ENCODE data around the gene CSF1R. TPM values are rescaled to one million over a fixed set of nuclear protein-coding genes. Genes with fewer than 3 reads are reported as not detected.

The CSF1R gene
- total RNA-seq, result 1 to 10 TPM; 3.4 to 3.6 TPM

DNA sequence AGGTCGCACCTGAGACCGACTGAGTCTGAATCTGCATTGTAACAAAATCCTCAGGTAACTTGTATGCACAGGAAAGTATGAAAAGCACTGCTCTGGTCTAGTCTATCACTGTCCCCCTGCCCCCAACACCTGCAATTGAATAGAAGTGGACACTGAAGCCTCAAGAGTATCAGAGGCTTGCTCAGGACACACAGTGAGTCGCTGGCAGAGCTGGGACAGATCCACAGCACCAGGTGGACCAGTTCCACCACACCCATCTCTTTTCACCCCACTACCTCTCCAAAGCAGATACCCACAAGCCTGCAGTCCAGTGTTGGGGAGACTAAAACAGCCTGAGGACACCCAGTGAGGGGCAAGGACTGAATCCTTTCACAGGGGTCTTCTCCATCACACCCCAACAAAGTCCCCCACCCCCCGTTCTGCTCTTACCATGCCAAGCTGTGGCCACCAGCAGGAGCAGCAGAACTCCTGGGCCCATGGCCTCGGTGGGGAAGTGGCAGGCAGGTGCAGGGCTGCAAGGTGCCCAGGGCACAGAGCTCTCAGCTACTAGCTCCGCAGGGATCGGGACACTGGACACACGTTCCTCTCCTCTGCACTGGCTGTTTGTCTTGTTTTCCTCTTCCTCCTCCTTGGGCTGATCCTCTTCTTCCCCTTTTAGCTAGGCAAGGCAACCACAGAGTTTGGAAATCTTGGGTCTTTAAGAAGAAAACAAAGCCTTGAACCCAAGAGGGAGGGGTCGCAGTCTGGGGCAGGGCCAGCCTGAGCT is at the start of gene CSF1R:
TSS of gene CSF1R (minus strand) at position 605 of the 766 bp plus-strand sequence. CDS start at position 478, 127 bp downstream.
- no peak within 1 kb of the TSS for H3K27ac Mint-ChIP-seq
- DNase-seq (no peak), ATAC-seq (ENCODE audit: low read depth) (no peak)
- H3K4me1 Mint-ChIP-seq, result peaks cover 10% of the 10 kb centered on the region
- H3K9me3 Mint-ChIP-seq, result no peaks in the 10 kb centered on the region
- H3K27me3 Mint-ChIP-seq, result peaks cover 55% of the 10 kb centered on the region
- POLR2A ChIA-PET, result no interaction called here
- H3K4me3 Mint-ChIP-seq, result no peak within 1 kb of the TSS
- H3K36me3 Mint-ChIP-seq, result no peaks in the 10 kb centered on the region

DNA sequence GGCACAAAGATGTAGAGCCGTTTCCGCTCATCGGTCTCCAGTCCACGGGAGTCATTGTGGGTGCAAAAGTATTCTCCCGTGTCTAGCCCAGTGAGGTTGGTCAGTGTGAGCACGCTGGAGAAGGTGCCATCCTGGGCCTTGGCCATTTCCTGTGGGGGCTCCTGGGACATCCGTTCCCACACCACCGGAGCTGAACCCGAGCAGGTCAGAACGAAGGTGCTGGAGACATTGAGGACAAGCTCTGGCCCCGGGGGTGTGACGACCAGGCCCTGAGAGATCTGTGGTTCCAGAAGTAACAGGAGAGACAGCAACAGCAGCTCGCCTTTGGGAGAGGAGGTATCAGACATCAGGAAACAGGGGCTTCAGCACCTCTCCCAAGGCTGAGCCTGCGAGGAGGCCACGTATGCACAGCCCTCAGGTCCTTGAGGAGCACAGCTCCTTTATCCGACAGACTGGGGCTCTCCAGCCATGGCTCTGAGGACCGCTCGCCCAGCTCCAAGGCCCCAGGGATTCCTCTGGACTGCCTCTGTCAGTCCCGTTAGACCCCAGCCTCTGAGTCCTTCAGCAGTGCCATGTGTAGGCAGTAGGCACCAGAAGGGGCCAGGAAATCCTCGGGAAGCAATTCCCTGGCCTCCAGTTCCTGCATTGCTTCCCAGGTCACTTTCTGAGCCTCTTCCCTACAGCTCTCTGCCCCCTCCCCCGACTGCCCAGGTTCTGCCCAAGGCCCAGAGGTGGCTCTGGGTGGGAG is 49.4 kb upstream of the CSF1R start:
- Mint-ChIP-seq H3K4me3 (no peak overlapping the region), H3K36me3 (peaks cover 14% of the 10 kb centered on the region), H3K27ac (no peak overlapping the region), H3K9me3 (no peaks in the 10 kb centered on the region), H3K27me3 (no peaks in the 10 kb centered on the region), H3K4me1 (peaks cover 7% of the 10 kb centered on the region)
- POLR2A ChIA-PET, result interaction anchor here (1.3 to 1.4 kb wide), 2 partner anchors 11 to 20 kb away, joined by 3 to 5 read pairs; partner anchors contain the start of gene PDGFRB
- no peak for ATAC-seq (ENCODE audit: low read depth)
- no peak for DNase-seq

DNA sequence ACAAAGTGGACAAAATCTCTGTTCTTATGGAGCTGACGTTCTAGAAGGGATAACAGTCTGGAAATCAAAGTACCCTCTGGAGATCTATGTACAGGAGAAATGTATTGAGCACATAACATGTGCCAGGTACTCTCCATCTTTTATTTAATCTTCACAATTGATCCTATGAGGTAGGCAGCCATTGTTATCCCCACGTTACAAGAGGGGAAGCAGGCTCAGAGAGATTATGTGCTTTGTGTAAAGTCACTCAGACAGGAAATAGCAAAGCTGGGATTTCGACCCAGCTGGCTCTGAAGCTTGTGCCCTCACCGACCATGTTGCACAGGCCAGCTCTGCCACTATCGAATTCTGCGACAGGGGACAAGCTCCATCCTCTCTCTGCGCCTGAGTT is 47.8 kb upstream of the CSF1R start:
- ATAC-seq (ENCODE audit: low read depth) (no peak), DNase-seq (no peak)
- no peaks in the 10 kb centered on the region for H3K27me3 Mint-ChIP-seq
- H3K36me3 Mint-ChIP-seq, result peaks cover 17% of the 10 kb centered on the region
- no peak overlapping the region for H3K4me3 Mint-ChIP-seq
- H3K27ac Mint-ChIP-seq, result no peak overlapping the region
- H3K9me3 Mint-ChIP-seq, result no peaks in the 10 kb centered on the region
- POLR2A ChIA-PET, result interaction anchor here (1.4 kb wide), 1 partner anchor 13 kb away, joined by 3 read pairs; no protein-coding TSS in a partner anchor
- H3K4me1 Mint-ChIP-seq, result peaks cover 11% of the 10 kb centered on the region

DNA sequence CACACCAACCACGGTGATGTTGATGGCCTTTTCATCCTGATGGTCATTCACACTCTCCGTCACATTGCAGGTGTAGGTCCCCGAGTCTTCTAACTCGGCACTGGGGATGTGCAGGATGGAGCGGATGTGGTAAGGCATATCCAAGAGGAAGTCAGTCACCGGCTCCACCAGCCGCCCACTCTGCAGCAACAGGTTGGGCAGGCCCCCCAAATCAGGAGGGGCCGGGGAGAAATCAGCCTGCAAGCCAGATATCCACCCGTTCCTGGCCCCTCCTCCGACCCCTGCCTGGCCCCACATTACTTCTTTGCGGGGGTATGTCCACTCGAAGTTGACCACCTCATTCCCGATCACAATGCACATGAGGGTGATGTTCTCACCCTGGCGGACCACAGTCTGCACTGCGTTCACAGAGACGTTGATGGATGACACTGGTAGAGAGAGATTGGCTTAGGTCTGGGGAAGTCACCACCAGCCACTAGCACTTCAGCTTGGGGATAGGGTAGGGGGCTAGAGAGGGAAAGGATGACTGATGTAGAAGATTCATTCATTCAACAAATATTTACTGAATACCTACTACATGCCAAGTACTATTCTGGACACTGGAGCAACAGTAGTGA is 47.3 kb upstream of the CSF1R start:
- Mint-ChIP-seq H3K4me3 (no peak overlapping the region), H3K9me3 (no peaks in the 10 kb centered on the region), H3K36me3 (peaks cover 18% of the 10 kb centered on the region), H3K27ac (no peak overlapping the region), H3K4me1 (peaks cover 11% of the 10 kb centered on the region), H3K27me3 (no peaks in the 10 kb centered on the region)
- DNase-seq (no peak), ATAC-seq (ENCODE audit: low read depth) (no peak)
- POLR2A ChIA-PET, result no interaction called here

DNA sequence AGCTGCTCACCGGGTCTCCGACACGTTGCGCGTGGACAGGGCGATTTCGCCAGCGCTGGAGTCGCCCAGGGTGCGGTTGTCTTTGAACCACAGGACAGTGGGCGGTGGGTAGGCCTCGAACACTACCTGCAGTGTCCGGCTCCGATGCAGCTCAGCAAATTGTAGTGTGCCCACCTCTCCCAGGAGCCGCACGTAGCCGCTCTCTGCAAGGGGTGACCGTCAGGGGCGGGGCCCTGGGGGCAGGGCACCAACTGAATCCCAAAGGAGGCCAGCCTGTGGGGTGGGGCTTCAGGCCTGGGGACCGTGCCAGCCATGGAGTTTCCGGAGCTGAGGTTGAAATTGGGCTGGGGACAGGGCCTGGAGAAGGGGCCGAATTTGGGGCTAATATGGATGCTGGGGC is 46.4 kb upstream of the CSF1R start:
- Mint-ChIP-seq H3K27ac (no peak overlapping the region), H3K27me3 (no peaks in the 10 kb centered on the region), H3K9me3 (no peaks in the 10 kb centered on the region), H3K4me3 (no peak overlapping the region), H3K4me1 (peaks cover 16% of the 10 kb centered on the region), H3K36me3 (peaks cover 23% of the 10 kb centered on the region)
- POLR2A ChIA-PET, result no interaction called here
- no peak for ATAC-seq (ENCODE audit: low read depth)
- no peak for DNase-seq

DNA sequence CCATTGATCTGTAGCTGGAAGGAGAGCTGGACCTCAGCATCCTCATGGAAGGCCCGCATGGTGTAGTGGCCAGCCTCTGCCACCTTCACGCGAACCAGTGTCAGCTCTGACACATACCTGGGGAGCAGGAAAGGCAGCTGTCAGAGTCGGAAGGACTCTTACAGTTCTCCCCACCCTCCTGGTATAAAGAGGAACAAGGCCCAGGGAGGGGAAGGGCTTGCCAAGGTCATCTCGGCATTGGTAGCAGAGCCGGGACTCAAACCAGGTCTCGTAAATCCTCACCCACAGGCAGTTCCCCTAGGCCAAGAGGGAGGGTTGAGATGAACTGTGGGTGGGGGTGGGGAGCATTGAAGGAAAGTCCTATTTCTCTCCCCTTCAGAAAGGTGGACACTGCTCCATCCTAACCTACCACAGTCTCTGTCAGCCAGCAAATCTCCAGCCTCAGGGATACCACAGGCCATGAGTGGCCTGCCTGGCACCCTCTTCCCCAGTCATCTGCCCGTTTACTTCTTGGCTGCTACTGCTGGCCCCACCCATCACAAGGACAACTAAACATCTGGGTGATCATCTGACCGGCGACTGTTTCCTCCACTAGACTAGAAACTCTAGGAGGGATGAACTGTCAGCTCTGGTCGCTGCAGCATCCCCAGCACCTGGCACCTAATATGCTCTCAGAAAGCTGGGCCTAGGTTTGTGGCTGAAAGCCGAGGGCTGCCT is 45.8 kb upstream of the CSF1R start:
- ATAC-seq (ENCODE audit: low read depth) (no peak), DNase-seq (no peak)
- POLR2A ChIA-PET, result no interaction called here
- Mint-ChIP-seq H3K4me1 (peaks cover 16% of the 10 kb centered on the region), H3K27ac (no peak overlapping the region), H3K36me3 (peaks cover 24% of the 10 kb centered on the region), H3K4me3 (no peak overlapping the region), H3K27me3 (no peaks in the 10 kb centered on the region), H3K9me3 (no peaks in the 10 kb centered on the region)

DNA sequence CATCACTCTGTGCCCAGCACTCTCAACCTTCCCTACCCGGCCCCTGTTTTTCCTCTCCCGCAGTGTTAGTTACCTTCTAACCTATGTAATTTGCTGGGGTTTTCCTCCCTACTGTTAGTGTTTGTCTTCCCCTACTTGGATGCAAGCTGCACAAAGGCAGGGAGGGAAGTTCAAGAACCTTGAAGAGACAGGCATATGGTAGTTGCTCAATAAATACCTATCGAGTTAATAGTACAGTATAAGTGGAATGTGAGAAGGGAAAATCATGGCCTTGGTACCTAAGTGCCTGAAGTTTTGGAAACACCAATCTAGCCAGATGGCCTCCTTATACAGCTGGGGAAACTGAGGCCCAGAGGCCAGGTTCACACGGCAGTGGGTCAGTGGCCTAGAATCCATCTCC is 45.1 kb upstream of the CSF1R start:
- no peak overlapping the region for H3K27ac Mint-ChIP-seq
- POLR2A ChIA-PET, result no interaction called here
- peaks cover 24% of the 10 kb centered on the region for H3K36me3 Mint-ChIP-seq

DNA sequence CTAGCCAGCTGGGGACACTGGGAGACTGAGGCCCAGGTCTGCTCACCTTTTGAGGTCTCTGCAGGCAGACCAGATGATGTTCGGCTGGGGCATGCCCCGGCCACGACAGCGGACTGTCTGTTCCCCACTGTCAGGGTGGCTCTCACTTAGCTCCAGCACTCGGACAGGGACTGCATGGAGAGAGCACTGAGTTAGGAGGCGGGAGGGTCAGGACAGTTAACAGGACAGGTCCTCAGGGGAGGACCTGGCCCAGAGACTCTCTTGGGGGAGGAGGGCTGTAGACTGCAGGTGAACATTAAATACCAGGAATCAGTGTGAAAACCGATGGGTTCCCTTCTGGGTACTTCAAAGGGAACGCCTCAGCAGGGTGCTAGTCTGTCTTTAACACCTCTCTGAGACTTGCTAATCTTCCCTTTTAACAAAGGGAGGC is 44.2 kb upstream of the CSF1R start:
- H3K4me3 Mint-ChIP-seq, result no peak overlapping the region
- no peaks in the 10 kb centered on the region for H3K27me3 Mint-ChIP-seq
- peaks cover 24% of the 10 kb centered on the region for H3K36me3 Mint-ChIP-seq
- no peak overlapping the region for H3K27ac Mint-ChIP-seq
- no peak for ATAC-seq (ENCODE audit: low read depth)
- POLR2A ChIA-PET, result no interaction called here
- H3K9me3 Mint-ChIP-seq, result no peaks in the 10 kb centered on the region
- peaks cover 16% of the 10 kb centered on the region for H3K4me1 Mint-ChIP-seq
- DNase-seq, result no peak

More for the DNA sequence above, 45.1 kb upstream of the CSF1R start:
- no peaks in the 10 kb centered on the region for H3K9me3 Mint-ChIP-seq
- H3K4me3 Mint-ChIP-seq, result no peak overlapping the region
- H3K27me3 Mint-ChIP-seq, result no peaks in the 10 kb centered on the region
- no peak for DNase-seq
- no peak for ATAC-seq (ENCODE audit: low read depth)
- peaks cover 16% of the 10 kb centered on the region for H3K4me1 Mint-ChIP-seq

DNA sequence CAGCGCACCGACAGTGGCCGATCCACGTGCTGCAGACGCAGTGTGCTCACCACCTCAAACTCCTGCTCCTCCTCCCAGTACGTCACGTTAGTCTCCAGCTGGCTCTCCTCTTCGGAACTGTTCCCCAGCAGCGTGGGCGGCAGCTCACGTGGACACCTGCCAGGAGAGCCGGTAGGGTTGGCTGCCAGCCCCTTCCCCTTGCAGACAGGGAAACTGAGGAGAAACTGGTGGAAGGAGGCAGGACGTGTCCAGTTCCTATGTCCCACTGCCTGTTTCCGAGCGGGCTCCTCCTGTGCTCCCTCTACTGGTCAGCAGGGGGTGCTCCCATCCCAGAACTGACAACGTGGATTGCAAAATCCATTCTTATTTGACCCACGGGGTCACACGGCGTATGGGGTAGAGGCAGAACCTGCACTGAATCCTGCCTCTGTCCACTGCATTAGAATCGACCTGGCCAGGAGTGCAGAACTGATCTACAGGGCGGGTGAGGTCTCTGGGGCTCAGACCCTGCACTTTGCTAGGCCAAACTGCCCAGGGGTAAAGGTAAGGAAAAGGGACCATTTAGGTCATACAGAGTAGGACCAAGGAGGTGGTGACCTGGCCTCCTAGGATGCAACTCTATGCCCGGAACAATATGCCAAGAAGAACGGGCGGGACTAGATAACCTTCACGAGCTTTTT is 43.6 kb upstream of the CSF1R start:
- peak; percentile 71 for DNase-seq
- H3K27me3 Mint-ChIP-seq, result no peaks in the 10 kb centered on the region
- POLR2A ChIA-PET, result no interaction called here

DNA sequence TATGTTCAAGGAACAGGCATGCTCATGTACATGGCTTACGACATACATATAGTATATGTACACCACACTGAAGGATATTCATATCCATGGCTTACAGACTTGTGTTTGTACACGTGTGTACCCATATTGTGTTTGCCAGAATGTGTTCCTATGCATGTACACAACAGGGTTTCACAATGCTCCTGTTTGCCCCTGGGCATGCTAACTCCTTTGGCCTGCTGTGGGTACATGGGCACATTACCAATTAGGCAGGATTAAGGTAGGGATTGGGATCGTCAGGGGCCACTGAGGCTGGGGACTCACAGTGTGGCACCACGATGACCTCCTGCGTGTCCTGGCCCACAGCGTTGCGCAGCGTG is 43.1 kb upstream of the CSF1R start:
- H3K27me3 Mint-ChIP-seq, result no peaks in the 10 kb centered on the region
- POLR2A ChIA-PET, result no interaction called here
- ATAC-seq (ENCODE audit: low read depth), result no peak

More for the DNA sequence above, 43.6 kb upstream of the CSF1R start:
- H3K4me3 Mint-ChIP-seq, result no peak overlapping the region
- no peaks in the 10 kb centered on the region for H3K9me3 Mint-ChIP-seq
- peaks cover 16% of the 10 kb centered on the region for H3K4me1 Mint-ChIP-seq
- no peak overlapping the region for H3K27ac Mint-ChIP-seq
- H3K36me3 Mint-ChIP-seq, result peaks cover 24% of the 10 kb centered on the region
- peak; percentile 61 for ATAC-seq (ENCODE audit: low read depth)

DNA sequence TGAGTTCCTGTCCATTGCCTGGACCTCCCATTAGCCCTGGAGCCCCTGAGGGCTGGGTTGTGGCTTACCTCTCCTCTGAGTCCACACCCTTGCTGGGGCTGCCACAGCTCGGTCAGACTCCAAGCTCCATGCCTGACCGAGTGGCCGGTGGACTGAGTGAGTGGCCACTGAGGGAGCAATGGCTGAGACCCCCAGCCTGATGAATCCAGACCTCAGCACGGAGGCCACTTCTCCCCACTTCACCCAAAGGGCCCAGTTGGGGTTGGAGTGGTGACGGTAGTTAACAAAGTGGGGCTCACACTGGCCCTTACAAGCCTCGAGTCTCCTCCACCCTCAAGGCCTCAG is 40.5 kb upstream of the CSF1R start:
- peaks cover 16% of the 10 kb centered on the region for H3K4me1 Mint-ChIP-seq
- DNase-seq (no peak), ATAC-seq (ENCODE audit: low read depth) (no peak)
- no peak overlapping the region for H3K4me3 Mint-ChIP-seq
- H3K9me3 Mint-ChIP-seq, result no peaks in the 10 kb centered on the region
- no peaks in the 10 kb centered on the region for H3K27me3 Mint-ChIP-seq
- POLR2A ChIA-PET, result no interaction called here
- peaks cover 13% of the 10 kb centered on the region for H3K36me3 Mint-ChIP-seq
- no peak overlapping the region for H3K27ac Mint-ChIP-seq

More for the DNA sequence above, 43.1 kb upstream of the CSF1R start:
- peaks cover 16% of the 10 kb centered on the region for H3K4me1 Mint-ChIP-seq
- no peak overlapping the region for H3K4me3 Mint-ChIP-seq
- peaks cover 24% of the 10 kb centered on the region for H3K36me3 Mint-ChIP-seq
- no peak overlapping the region for H3K27ac Mint-ChIP-seq
- no peaks in the 10 kb centered on the region for H3K9me3 Mint-ChIP-seq
- no peak for DNase-seq

DNA sequence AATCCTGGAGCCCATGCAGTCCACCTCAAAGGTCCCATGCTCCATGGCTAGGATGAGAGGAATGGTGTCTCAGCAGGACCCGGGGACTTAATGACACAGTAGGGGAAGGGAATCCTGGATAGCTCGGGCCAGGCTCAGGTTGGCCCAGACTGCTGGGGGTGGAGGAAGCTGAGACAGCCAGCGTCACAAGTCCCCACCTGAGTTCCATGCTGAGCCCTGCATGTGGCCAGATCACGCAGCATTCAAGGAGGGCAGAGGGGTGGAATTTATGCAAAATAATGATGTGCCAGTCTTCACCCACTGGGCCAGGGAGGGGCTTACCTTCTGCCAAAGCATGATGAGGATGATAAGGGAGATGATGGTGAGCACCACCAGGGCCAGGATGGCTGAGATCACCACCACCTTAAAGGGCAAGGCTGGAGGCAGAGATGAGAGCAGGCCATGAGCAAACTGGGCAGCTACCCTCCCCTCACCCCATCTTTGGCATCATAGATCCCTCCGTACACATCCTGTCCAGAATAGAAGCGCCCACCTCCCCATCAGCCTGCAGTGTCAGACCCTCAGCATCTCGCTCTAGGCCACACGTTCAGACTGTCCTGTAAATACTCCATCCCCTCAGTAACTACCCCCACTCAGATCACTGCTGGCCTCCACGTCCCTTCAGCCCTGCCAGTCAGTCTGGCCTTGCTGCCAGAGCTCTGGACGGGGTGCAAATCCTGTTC is 40.0 kb upstream of the CSF1R start:
- Mint-ChIP-seq H3K27me3 (no peaks in the 10 kb centered on the region), H3K27ac (peak overlapping the region; percentile 10)

More for the DNA sequence above, 40.0 kb upstream of the CSF1R start:
- no peaks in the 10 kb centered on the region for H3K9me3 Mint-ChIP-seq
- DNase-seq, result no peak
- peaks cover 16% of the 10 kb centered on the region for H3K4me1 Mint-ChIP-seq
- POLR2A ChIA-PET, result no interaction called here
- H3K4me3 Mint-ChIP-seq, result no peak overlapping the region
- no peak for ATAC-seq (ENCODE audit: low read depth)
- peaks cover 13% of the 10 kb centered on the region for H3K36me3 Mint-ChIP-seq
